GM10266 (cell line): Measurements from ENCODE around the gene MPP3.

Source experiments
- DNase-seq: peaks from one replicate; pipeline ENCODE4 v3.0.0; 2012; ENCODE audit errors: extremely low spot score
- TF ChIP-seq, protein P1 (sequence below): IDR thresholded peaks from 2 replicates; pipeline ENCODE4 v1.5.1; 2012; ENCODE audit warnings: mild to moderate bottlenecking, low read depth; ENCODE audit not compliant: control insufficient read depth, insufficient read depth; ENCODE audit errors: missing control alignments

The MPP3 gene

DNA sequence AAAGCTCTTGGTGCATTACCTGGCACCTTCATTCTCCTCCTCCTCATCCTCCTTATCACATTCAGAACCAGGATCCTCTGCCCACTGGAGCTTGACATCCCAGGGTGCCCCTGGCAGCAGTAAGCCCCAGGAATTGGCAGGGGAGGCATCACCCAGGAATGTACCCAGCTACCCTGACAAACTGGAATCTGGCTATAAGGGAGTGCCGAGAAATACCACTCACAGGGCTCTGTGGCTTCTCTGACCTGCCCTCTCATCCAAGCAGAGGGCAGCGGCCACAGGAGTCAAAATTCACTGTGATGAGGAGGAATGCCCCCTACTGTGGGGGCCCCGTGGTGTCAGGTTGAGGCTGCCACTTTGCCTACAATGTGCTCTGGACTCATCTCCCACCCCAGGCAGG lies 19.6 kb downstream of the MPP3 start:
- DNase-seq, result no peak
- TF ChIP-seq, protein P1, sequence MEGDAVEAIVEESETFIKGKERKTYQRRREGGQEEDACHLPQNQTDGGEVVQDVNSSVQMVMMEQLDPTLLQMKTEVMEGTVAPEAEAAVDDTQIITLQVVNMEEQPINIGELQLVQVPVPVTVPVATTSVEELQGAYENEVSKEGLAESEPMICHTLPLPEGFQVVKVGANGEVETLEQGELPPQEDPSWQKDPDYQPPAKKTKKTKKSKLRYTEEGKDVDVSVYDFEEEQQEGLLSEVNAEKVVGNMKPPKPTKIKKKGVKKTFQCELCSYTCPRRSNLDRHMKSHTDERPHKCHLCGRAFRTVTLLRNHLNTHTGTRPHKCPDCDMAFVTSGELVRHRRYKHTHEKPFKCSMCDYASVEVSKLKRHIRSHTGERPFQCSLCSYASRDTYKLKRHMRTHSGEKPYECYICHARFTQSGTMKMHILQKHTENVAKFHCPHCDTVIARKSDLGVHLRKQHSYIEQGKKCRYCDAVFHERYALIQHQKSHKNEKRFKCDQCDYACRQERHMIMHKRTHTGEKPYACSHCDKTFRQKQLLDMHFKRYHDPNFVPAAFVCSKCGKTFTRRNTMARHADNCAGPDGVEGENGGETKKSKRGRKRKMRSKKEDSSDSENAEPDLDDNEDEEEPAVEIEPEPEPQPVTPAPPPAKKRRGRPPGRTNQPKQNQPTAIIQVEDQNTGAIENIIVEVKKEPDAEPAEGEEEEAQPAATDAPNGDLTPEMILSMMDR, result no peak

DNA sequence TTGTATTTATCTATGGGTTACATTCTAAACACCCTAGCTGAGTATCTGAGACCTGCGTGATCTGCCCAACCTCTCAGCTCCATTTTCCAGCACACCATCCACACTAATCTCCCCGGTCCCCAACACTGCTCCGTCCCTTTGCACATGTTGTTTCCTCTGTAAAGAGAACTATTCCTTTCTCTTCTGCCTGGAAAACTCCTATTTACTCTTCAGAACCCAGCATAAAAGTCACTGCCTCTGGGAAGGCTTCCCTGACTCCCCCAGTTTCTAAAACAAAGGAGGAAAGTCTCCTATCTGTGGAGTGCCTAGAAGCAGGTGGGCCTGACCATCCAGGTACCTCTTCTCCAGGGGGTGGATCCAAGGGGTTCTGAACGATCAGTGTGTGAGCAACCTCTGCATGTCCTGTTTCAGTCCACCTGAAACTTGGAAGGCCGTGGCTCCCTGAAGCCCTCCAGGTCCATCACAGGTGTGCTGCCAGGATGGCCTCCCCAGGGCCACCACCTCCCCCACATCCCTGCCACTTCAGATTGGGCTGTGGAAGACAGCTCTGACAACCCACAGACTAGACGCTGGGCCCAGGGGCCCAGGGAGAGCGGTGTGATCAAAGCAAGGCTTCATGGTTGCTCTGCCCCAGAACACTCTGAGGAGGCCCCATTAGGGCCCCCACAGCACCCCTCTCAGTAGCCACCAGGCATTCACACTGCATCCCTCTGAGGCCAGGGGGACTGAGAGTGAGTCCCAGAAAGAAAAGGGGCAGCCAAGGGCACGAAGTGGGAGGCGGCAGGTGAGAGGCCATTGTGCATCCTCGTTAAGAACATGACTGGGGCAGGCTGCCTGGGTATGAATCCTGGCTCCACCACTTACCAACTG lies 20.3 kb downstream of the MPP3 start:
- DNase-seq, result no peak
- TF ChIP-seq, protein P1, result no peak

DNA sequence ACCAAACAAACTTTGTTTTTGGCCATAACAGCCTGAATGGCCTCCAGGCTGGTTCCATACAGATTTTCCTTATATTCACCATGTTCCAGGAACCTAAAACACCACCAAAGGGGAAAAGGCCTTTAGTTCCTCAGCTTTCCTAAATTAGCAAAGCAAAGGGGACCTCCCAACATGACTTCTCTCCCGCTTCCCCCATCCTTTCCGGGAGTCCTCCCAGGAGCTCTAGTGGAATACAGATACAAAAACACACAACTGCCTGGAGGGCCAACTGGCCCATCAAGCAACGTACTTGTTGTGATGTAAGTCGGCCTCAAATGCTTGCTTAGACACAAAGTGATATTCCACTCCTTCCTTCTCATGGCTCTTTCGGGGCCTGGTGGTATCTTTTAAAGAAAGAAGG lies 22.1 kb downstream of the MPP3 start:
- TF ChIP-seq, protein P1, result no peak
- no peak for DNase-seq

DNA sequence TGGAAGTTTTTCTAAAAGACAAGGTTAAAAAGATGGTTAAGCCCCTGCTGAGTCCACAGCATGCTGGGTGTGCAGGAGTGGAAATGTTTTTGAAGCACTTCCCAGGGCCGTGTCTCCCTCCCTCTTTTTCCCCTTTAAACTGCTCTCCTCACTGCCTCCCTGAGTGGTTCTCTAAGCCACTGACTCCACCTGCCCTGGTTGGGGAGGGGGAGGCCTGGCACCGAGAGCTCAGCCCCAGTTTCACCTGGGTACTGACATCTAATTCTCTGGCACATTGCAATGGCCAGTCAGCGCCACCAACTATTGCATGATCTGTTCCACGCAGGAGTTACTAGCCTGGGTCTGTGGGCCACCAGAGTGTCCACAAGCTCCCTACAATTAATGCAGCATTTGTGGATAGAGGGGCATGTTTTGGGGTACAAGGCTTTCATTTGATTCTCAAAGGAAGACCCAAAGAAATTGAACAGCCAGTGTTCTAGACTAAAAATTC lies 22.7 kb downstream of the MPP3 start:
- TF ChIP-seq, protein P1, result no peak
- no peak for DNase-seq

DNA sequence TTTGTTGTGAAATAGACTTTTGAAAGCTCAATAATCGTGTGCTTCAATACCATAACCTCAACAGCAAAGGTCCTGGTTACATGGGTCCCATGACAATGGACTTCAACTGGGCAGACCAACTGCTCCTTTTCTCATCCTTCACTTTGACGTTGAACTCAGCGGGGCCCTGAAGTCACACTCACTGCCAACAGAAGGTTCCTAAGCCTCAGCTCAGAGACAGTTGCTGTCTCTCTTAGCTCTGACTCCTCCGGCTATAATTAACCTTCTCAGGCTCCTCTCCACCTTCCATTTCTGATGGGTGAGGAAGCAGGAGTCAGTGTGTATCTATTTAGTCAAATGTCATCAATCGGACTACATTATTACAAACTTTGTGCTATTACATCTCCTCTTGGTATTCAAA lies 23.8 kb downstream of the MPP3 start:
- TF ChIP-seq, protein P1, result no peak
- DNase-seq, result no peak

DNA sequence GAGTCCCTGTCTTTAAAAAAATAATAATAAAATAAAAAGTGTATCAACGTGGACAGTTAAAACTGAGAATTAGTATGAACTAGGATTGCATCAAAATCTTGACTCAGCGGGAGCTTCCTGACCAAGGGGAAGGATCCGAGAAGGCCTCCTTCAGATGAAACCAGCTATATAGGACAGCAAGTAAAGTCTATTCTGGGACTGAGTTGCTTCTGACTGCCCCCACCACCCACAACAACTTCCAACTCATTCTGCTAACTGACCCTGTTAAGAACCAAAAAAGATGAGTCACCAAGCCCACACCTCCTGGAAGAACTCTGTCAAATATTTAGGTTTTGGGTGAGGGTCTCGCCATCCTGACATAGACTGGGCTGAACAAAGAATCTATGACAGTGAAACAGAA lies 24.9 kb downstream of the MPP3 start:
- no peak for DNase-seq
- TF ChIP-seq, protein P1, result no peak

DNA sequence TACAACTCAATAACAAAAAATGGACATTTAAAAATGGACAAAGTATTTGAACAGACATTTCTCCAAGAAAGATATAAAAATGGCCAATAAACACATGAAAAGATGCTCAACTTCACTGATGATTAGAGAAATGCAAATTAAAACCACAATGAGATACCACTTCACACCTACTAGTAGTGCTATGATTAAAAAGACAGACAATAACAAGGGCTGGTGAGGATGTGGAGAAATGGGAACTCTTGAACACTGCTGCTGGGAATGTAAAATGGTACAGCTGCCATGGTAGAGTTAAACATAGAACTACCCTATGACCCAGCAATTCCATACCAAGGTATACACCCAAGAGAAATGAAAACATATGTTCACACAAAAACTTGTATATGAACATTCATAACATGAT lies 27.8 kb downstream of the MPP3 start:
- TF ChIP-seq, protein P1, result no peak
- no peak for DNase-seq
